ENCODE measurements around the gene HCRTR1.
A peak's percentile ranks its signal among the peaks of the same experiment; 100 is the strongest.

The HCRTR1 gene

GRCh38 chr1:31620631-31621497 is 3.4 kb downstream of the HCRTR1 start:
- Histone ChIP-seq H3K9me3 (ENCODE audit: control insufficient read depth, insufficient read depth, low read depth, low read length) (no peaks in the 10 kb centered on the region), H3K36me3 (ENCODE audit: control insufficient read depth in 2 of 2, insufficient read depth in 1 of 2, low read length in 2 of 2) (peaks cover 0 to 5% of the 10 kb centered on the region in 2 experiments; a peak in 1 of 3 replicates), H3K27ac (ENCODE audit: extremely low read depth, low read depth, low read length) (no peak overlapping the region), H3K4me1 (ENCODE audit: control insufficient read depth, insufficient read depth, low read length) (no peaks in the 10 kb centered on the region), H3K4me3 (ENCODE audit: low read depth, low read length) (no peak overlapping the region)
- CTCF ChIA-PET = no interaction called here
- POLR2A ChIA-PET = no interaction called here
- TF ChIP-seq ZNF768 (tag by site-specific recombination; IDR thresholded peaks at IDR 0.05) = 0 out of 2 replicates have a peak, but pooled peaks have one; percentile 42
- no peak for TF ChIP-seq KLF1 (tag by site-specific recombination; IDR thresholded peaks at IDR 0.05)

- Histone ChIP-seq H3K36me3 (ENCODE audit: control insufficient read depth in 2 of 2, insufficient read depth in 1 of 2, low read length in 2 of 2) (peaks cover 0 to 10% of the 10 kb centered on the region in 2 experiments; a peak in 1 of 3 replicates), H3K9me3 (ENCODE audit: control insufficient read depth, insufficient read depth, low read depth, low read length) (no peaks in the 10 kb centered on the region), H3K4me1 (ENCODE audit: control insufficient read depth, insufficient read depth, low read length) (no peaks in the 10 kb centered on the region), H3K4me3 (ENCODE audit: low read depth, low read length) (no peak overlapping the region), H3K27ac (ENCODE audit: extremely low read depth, low read depth, low read length) (no peak overlapping the region)
- TF ChIP-seq, protein P1, sequence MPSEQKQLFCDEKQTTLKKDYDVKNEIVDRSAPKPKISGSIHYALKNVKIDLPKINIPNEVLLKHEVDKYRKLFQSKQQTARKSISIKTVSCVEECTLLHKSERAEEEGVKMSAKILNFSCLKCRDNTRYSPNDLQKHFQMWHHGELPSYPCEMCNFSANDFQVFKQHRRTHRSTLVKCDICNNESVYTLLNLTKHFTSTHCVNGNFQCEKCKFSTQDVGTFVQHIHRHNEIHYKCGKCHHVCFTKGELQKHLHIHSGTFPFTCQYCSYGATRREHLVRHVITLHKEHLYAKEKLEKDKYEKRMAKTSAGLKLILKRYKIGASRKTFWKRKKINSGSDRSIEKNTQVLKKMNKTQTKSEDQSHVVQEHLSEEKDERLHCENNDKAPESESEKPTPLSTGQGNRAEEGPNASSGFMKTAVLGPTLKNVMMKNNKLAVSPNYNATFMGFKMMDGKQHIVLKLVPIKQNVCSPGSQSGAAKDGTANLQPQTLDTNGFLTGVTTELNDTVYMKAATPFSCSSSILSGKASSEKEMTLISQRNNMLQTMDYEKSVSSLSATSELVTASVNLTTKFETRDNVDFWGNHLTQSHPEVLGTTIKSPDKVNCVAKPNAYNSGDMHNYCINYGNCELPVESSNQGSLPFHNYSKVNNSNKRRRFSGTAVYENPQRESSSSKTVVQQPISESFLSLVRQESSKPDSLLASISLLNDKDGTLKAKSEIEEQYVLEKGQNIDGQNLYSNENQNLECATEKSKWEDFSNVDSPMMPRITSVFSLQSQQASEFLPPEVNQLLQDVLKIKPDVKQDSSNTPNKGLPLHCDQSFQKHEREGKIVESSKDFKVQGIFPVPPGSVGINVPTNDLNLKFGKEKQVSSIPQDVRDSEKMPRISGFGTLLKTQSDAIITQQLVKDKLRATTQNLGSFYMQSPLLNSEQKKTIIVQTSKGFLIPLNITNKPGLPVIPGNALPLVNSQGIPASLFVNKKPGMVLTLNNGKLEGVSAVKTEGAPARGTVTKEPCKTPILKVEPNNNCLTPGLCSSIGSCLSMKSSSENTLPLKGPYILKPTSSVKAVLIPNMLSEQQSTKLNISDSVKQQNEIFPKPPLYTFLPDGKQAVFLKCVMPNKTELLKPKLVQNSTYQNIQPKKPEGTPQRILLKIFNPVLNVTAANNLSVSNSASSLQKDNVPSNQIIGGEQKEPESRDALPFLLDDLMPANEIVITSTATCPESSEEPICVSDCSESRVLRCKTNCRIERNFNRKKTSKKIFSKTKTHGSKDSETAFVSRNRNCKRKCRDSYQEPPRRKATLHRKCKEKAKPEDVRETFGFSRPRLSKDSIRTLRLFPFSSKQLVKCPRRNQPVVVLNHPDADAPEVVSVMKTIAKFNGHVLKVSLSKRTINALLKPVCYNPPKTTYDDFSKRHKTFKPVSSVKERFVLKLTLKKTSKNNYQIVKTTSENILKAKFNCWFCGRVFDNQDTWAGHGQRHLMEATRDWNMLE (tag by site-specific recombination; conservative IDR thresholded peaks at IDR 0.05; ENCODE audit: low read depth) = no peak
- POLR2A ChIA-PET = no interaction called here
- CTCF ChIA-PET = no interaction called here
These were observed 4.0 kb downstream of the HCRTR1 start for GRCh38 chr1:31621498-31621820.

- H3K4me1 ChIP-seq (ENCODE audit: control insufficient read depth, insufficient read depth, low read length) = no peaks in the 10 kb centered on the region
- no peaks in the 10 kb centered on the region for H3K9me3 ChIP-seq (ENCODE audit: control insufficient read depth, insufficient read depth, low read depth, low read length)
- POLR2A ChIA-PET = no interaction called here
- CTCF ChIA-PET = no interaction called here
- TF ChIP-seq, protein P2, sequence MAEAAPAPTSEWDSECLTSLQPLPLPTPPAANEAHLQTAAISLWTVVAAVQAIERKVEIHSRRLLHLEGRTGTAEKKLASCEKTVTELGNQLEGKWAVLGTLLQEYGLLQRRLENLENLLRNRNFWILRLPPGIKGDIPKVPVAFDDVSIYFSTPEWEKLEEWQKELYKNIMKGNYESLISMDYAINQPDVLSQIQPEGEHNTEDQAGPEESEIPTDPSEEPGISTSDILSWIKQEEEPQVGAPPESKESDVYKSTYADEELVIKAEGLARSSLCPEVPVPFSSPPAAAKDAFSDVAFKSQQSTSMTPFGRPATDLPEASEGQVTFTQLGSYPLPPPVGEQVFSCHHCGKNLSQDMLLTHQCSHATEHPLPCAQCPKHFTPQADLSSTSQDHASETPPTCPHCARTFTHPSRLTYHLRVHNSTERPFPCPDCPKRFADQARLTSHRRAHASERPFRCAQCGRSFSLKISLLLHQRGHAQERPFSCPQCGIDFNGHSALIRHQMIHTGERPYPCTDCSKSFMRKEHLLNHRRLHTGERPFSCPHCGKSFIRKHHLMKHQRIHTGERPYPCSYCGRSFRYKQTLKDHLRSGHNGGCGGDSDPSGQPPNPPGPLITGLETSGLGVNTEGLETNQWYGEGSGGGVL (tag by site-specific recombination; IDR thresholded peaks at IDR 0.05) = no peak
- TF ChIP-seq, protein P3, sequence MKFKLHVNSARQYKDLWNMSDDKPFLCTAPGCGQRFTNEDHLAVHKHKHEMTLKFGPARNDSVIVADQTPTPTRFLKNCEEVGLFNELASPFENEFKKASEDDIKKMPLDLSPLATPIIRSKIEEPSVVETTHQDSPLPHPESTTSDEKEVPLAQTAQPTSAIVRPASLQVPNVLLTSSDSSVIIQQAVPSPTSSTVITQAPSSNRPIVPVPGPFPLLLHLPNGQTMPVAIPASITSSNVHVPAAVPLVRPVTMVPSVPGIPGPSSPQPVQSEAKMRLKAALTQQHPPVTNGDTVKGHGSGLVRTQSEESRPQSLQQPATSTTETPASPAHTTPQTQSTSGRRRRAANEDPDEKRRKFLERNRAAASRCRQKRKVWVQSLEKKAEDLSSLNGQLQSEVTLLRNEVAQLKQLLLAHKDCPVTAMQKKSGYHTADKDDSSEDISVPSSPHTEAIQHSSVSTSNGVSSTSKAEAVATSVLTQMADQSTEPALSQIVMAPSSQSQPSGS (tag by site-specific recombination; IDR thresholded peaks at IDR 0.05; ENCODE audit: low read depth) = no peak
- no peak for TF ChIP-seq ZNF174 (tag by site-specific recombination; IDR thresholded peaks at IDR 0.05)
- no peak for TF ChIP-seq ZBTB7A (tag by site-specific recombination; IDR thresholded peaks at IDR 0.05; ENCODE audit: low read depth)
- no peak for TF ChIP-seq ZBTB20 (tag by site-specific recombination; IDR thresholded peaks at IDR 0.05)
- no peak for TF ChIP-seq ZBTB8A (tag by site-specific recombination; IDR thresholded peaks at IDR 0.05)
- no peak for TF ChIP-seq ZNF549 (tag by site-specific recombination; IDR thresholded peaks at IDR 0.05)
- no peak for TF ChIP-seq ZNF785 (tag by site-specific recombination; IDR thresholded peaks at IDR 0.05)
- no peak for TF ChIP-seq EGR2 (tag by site-specific recombination; IDR thresholded peaks at IDR 0.05; ENCODE audit: low read depth)
- TF ChIP-seq BCL11A (tag by site-specific recombination; IDR thresholded peaks at IDR 0.05; ENCODE audit: low read depth) = no peak
- TF ChIP-seq ZNF23 (tag by site-specific recombination; IDR thresholded peaks at IDR 0.05; ENCODE audit: borderline replicate concordance) = no peak
- TF ChIP-seq ZNF660 (tag by site-specific recombination; IDR thresholded peaks at IDR 0.05) = no peak
- peaks cover 0 to 14% of the 10 kb centered on the region in 2 experiments; a peak in 1 of 3 replicates for H3K36me3 ChIP-seq (ENCODE audit: control insufficient read depth in 2 of 2, insufficient read depth in 1 of 2, low read length in 2 of 2)
- no peak overlapping the region for H3K4me3 ChIP-seq (ENCODE audit: low read depth, low read length)
- H3K27ac ChIP-seq (ENCODE audit: extremely low read depth, low read depth, low read length) = no peak overlapping the region
These were observed 4.6 kb downstream of the HCRTR1 start for GRCh38 chr1:31621847-31622730.

All from HEK293 (cell line).